Measurements from ENCODE around the gene HLA-DPB1. TPM values are rescaled to one million over a fixed set of nuclear protein-coding genes. Genes with fewer than 3 reads are reported as not detected.

HLA-DPB1 gene
- total and polyA plus RNA-seq, 2 donors (not counting 1 experiment from before 2014, with no cell fraction given): 1.3 to 11.5 TPM

- Histone ChIP-seq H2AFZ (ENCODE audit: low read length) (no peak overlapping the region), H3K9me3 (ENCODE audit: control insufficient read depth, insufficient read depth, low read depth, low read length) (no peaks in the 10 kb centered on the region), H3K27me3 (ENCODE audit: control insufficient read depth, insufficient read depth, low read length) (peaks cover 25% of the 10 kb centered on the region), H4K20me1 (ENCODE audit: control insufficient read depth, extremely low read depth, insufficient read depth, low read length) (no peaks in the 10 kb centered on the region), H3K9ac (ENCODE audit: insufficient read depth, low read length) (no peak overlapping the region), H3K4me2 (ENCODE audit: extremely low read depth, insufficient read depth, low read length) (no peak overlapping the region), H3K27ac (ENCODE audit: insufficient read depth, low read length) (no peak overlapping the region), H3K79me2 (ENCODE audit: control insufficient read depth, insufficient read depth, low read length) (no peaks in the 10 kb centered on the region), H3K36me3 (ENCODE audit: control insufficient read depth, insufficient read depth, low read length) (no peaks in the 10 kb centered on the region), H3K4me1 (ENCODE audit: control insufficient read depth, extremely low read depth, insufficient read depth, low read length) (no peaks in the 10 kb centered on the region), H3K4me3 (replicated peaks in 1 of 4; ENCODE audit: control extremely low read depth in 1 of 4, insufficient read depth in 1 of 4, low read depth in 3 of 4, low read length in 4 of 4) (no peak overlapping the region)
- no peak for DNase-seq (ENCODE audit: low read depth in 2 of 2)
- no peak for TF ChIP-seq CTCF (conservative IDR thresholded peaks at IDR 0.05 in 1 of 2, IDR thresholded peaks at IDR 0.05 in 1 of 2; ENCODE audit: low read depth in 1 of 2, low read length in 2 of 2)
- no peak for TF ChIP-seq EZH2 (IDR thresholded peaks at IDR 0.05; ENCODE audit: low read length, missing control alignments)
Observed at GRCh38 chr6:33116417-33116816, 40.6 kb downstream of the HLA-DPB1 start.

GRCh38 chr6:33116841-33117711 lies 41.3 kb downstream of the HLA-DPB1 start:
- Histone ChIP-seq H3K36me3 (ENCODE audit: control insufficient read depth, insufficient read depth, low read length) (no peaks in the 10 kb centered on the region), H4K20me1 (ENCODE audit: control insufficient read depth, extremely low read depth, insufficient read depth, low read length) (no peaks in the 10 kb centered on the region), H3K4me2 (ENCODE audit: extremely low read depth, insufficient read depth, low read length) (no peak overlapping the region), H3K4me1 (ENCODE audit: control insufficient read depth, extremely low read depth, insufficient read depth, low read length) (no peaks in the 10 kb centered on the region), H3K27me3 (ENCODE audit: control insufficient read depth, insufficient read depth, low read length) (peaks cover 25% of the 10 kb centered on the region), H3K9ac (ENCODE audit: insufficient read depth, low read length) (no peak overlapping the region), H3K4me3 (replicated peaks in 1 of 4; ENCODE audit: control extremely low read depth in 1 of 4, insufficient read depth in 1 of 4, low read depth in 3 of 4, low read length in 4 of 4) (no peak overlapping the region), H3K9me3 (ENCODE audit: control insufficient read depth, insufficient read depth, low read depth, low read length) (no peaks in the 10 kb centered on the region), H2AFZ (ENCODE audit: low read length) (no peak overlapping the region), H3K27ac (ENCODE audit: insufficient read depth, low read length) (no peak overlapping the region), H3K79me2 (ENCODE audit: control insufficient read depth, insufficient read depth, low read length) (no peaks in the 10 kb centered on the region)
- DNase-seq (ENCODE audit: low read depth in 2 of 2): peak in 1 of 2 donors; percentile 4
- TF ChIP-seq EZH2 (IDR thresholded peaks at IDR 0.05; ENCODE audit: low read length, missing control alignments) (peak; percentile 43), CTCF (conservative IDR thresholded peaks at IDR 0.05 in 1 of 2, IDR thresholded peaks at IDR 0.05 in 1 of 2; ENCODE audit: low read depth in 1 of 2, low read length in 2 of 2) (no peak)

GRCh38 chr6:33117811-33118277 lies 42.1 kb downstream of the HLA-DPB1 start:
- Histone ChIP-seq H4K20me1 (ENCODE audit: control insufficient read depth, extremely low read depth, insufficient read depth, low read length) (no peaks in the 10 kb centered on the region), H3K36me3 (ENCODE audit: control insufficient read depth, insufficient read depth, low read length) (no peaks in the 10 kb centered on the region), H3K9ac (ENCODE audit: insufficient read depth, low read length) (no peak overlapping the region), H3K4me2 (ENCODE audit: extremely low read depth, insufficient read depth, low read length) (no peak overlapping the region), H3K27ac (ENCODE audit: insufficient read depth, low read length) (no peak overlapping the region), H3K4me1 (ENCODE audit: control insufficient read depth, extremely low read depth, insufficient read depth, low read length) (no peaks in the 10 kb centered on the region), H3K4me3 (replicated peaks in 1 of 4; ENCODE audit: control extremely low read depth in 1 of 4, insufficient read depth in 1 of 4, low read depth in 3 of 4, low read length in 4 of 4) (no peak overlapping the region), H2AFZ (ENCODE audit: low read length) (no peak overlapping the region), H3K79me2 (ENCODE audit: control insufficient read depth, insufficient read depth, low read length) (no peaks in the 10 kb centered on the region), H3K27me3 (ENCODE audit: control insufficient read depth, insufficient read depth, low read length) (peaks cover 25% of the 10 kb centered on the region), H3K9me3 (ENCODE audit: control insufficient read depth, insufficient read depth, low read depth, low read length) (no peaks in the 10 kb centered on the region)
- TF ChIP-seq EZH2 (IDR thresholded peaks at IDR 0.05; ENCODE audit: low read length, missing control alignments): no peak
- no peak for TF ChIP-seq CTCF (conservative IDR thresholded peaks at IDR 0.05 in 1 of 2, IDR thresholded peaks at IDR 0.05 in 1 of 2; ENCODE audit: low read depth in 1 of 2, low read length in 2 of 2)
- no peak for DNase-seq (ENCODE audit: low read depth in 2 of 2)
